ENCODE results near the gene FUT7.

- TF ChIP-seq POLR2A (IDR thresholded peaks at IDR 0.05; ENCODE audit: low read depth, low read length) (no peak), POLR2AphosphoS5 (IDR thresholded peaks at IDR 0.05; ENCODE audit: low read depth, low read length) (no peak), TAF1 (IDR thresholded peaks at IDR 0.05; ENCODE audit: low read depth, low read length) (no peak), SPI1 (IDR thresholded peaks at IDR 0.05; ENCODE audit: low read depth, low read length) (no peak), PAX5 (IDR thresholded peaks at IDR 0.05; ENCODE audit: insufficient read depth, low read length, severe bottlenecking) (no peak)
Measured at GRCh38 chr9:137019891-137020683, 11.8 kb downstream of the FUT7 start.

Measured in GM12891 (cell line).